MV-4-11 (cell line): Measurements from ENCODE around the gene ALDH3A2.

Experiments used
- DNase-seq: peaks from one replicate; lab custom pipeline; 2025; lab: John Stamatoyannopoulos, UW

Gene ALDH3A2

GRCh38 chr17:19714542-19715411, 66.2 kb downstream of the ALDH3A2 start:
- no peak for DNase-seq

- DNase-seq = no peak
Observed at GRCh38 chr17:19716108-19717030, 67.8 kb downstream of the ALDH3A2 start, which contains the start of gene SLC47A2. Gene SLC47A2 (minus strand): TSS chr17:19716584. CDS start chr17:19716555, 29 bp downstream.

DNA sequence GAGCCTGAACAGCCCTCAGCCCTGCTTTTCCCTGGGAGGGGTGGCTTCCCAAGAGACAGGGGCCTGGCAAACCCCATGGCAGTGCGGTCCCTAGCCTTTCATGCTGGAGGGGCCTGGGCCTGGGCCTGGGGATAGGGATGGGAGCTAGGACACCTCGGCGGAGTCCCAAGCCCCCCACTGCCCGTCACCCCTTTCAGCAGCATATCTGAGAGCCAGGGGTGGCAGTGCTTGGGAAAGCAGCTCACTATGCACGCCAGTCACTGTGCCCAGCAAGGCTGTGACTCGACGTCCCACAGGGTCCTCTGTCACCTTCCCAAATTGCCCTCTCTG, 68.4 kb downstream of the ALDH3A2 start:
- DNase-seq = no peak

DNA sequence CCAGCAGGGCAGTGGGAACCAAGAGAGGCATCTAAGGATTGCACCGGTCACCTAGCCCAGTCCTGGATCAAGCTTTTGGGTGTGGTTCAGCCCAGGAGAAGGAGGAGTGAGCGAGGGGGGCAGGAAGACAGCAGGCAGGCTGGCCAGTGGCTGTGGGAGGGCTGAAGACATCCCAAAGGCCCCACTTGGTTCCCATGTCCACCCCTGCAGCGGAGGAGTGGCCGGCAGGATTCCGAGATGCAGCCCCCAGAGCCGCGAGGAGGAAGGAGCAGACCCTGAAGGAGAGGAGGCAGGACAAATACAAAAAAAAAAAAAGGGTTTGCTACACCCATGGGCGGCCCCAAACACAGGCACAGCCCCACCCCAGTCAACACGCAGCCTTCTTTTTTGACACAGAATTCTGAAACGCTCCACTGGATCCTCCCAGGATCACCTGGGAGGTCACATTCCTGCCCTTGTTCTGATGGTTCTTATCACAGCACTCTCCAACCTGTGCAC, 68.9 kb downstream of the ALDH3A2 start:
- DNase-seq = no peak

- no peak for DNase-seq
Observed at GRCh38 chr17:19718041-19718612, 69.6 kb downstream of the ALDH3A2 start.

DNA sequence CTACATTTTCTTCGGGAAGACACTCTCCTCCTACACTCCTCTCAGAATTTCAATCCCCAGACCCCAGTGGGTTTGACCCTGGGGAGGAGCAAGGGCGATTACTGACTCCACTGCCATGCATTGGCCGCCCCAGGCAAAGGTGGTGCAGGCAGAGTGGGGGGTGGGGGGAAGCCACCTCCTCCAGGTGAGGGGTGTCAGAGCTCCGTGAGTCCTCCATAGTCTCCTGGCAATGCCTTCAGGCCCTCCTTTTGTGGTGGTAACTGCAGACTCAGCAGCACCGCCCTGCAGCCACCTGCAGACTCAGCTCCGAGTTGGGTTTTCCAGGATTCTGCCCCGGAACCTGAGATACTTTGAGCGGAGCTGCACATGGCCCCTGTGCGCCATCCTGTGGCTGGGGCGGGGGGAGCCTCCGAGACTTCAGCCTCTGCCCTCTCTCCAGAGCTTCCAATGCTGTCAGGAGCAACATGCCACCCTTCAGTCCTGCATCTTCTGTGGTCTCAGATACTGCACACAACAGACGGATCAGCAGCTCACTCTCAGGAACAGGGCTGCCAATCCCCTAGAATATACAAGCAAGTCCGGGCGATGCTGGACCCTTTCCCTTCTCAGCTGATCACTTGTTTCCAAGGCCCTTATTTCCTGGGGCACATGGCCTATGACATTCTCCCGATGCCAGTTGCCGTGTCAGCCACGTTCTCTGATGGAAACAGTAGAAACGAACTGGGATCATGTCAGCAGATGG, 70.2 kb downstream of the ALDH3A2 start:
- DNase-seq = no peak

- DNase-seq = no peak
Observed at GRCh38 chr17:19719355-19720209, 71.0 kb downstream of the ALDH3A2 start.

GRCh38 chr17:19720210-19720475, 71.6 kb downstream of the ALDH3A2 start:
- DNase-seq = peak; percentile 52

DNA sequence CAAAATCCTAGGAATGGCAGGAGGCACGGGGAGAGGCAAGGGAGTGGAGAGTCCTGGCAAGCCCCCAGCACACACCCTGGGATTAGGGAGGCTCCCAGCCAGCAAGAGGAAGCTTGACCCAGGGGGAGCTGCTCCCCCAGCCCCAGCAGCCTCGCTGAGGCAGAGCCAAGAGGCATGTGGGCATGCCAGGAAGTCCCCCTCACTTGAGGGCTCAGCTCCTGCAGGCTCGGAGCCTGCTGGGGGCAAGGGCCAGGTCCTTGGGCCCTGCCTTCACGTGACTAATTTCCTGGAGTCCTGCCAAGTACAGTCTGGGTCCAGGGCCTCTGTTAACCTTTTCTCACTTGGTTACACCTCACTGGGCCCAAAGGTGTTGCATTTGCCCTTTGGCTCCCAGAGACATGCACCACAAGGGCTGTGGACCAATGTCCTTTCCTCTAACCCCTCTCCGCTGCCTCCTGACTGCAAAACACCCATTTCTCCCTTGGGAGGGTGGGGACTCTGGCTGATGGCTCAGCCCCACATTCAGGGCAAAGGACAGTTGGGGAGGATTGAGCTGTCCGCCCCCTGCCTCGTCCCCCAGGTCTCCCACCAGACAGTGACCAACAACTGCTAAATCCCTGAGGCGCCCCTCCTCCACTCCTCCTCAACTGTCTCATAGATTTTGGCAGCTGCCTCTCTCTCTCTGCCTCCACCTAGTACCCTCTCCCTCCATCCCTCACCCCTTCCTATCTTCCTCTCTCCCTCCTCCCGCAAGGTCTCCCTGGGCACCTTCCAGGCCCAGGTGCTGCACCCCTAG, 72.3 kb downstream of the ALDH3A2 start:
- DNase-seq = no peak

DNA sequence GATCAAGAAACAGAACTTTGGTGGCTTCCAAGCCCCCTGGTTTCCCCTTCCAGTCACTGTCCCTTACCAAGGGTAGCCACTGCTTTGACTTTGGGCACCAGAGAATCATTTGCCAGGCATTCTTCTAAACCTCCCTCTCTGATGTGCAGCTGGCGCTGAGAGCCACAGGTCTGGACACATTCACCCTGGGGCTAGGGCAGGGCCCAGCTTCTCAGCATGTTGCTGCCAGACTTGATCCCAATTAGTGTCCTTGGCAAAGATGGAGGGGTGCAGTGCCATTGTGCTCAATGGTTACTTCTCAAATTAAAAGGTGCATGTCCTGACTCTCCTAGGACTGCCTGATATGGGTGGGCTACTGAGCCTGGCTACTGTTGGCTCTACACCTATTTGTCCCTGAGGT, 75.4 kb downstream of the ALDH3A2 start:
- DNase-seq = no peak

- peak; percentile 71 for DNase-seq
Observed at GRCh38 chr17:19724501-19725420, 76.2 kb downstream of the ALDH3A2 start.

DNA sequence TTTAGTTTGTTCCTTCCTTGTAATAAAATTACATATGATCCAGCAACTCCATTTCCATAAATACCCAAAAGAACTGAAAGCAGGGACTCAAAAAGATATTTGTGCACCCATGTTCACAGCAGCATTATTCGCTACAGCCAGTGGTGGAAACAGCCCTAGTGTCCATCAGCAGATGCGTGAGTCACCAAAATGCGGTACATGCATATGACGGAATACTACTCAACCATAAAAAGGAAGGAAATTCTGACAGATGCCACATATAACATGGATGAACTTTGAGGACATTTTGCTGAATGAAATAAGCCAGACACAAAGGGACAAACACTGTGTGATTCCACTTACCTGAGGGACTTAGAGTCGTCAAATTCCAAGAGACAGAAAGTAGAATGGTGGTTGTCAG, 76.9 kb downstream of the ALDH3A2 start:
- peak; percentile 10 for DNase-seq

- DNase-seq = no peak
Observed at GRCh38 chr17:19726631-19727376, 78.3 kb downstream of the ALDH3A2 start.
